Cardiac muscle cell (in vitro differentiated cells and primary cell): ENCODE measurements around the gene NOCT. TPM values are rescaled to one million over a fixed set of nuclear protein-coding genes. Genes with fewer than 3 reads are reported as not detected.
"Not testable (repeated sequence)": the region's sequence is repeated elsewhere in the genome, so short reads cannot be mapped to it uniquely, and the experiment has no call there.

Experiments
- DNase-seq, 2 donors: peaks; one replicate each; pipeline versions ENCODE4 v3.0.0 to v3.0.0-alpha.2; 2010 to 2017; ENCODE audit warnings: low read depth in 1 of 2, low spot score in 1 of 2
- H3K27ac ChIP-seq: fragments of 200-600 bp; sonication (generic); 2 replicates; pipeline ENCODE4 v1.5.1; 2016
- H3K27me3 ChIP-seq: fragments of 200-600 bp; sonication (generic); 2 replicates; pipeline ENCODE4 v1.6.0; 2016; ENCODE audit warnings: control low read depth
- H3K36me3 ChIP-seq: fragments of 200-600 bp; sonication (generic); 2 replicates; pipeline ENCODE4 v1.5.1; 2016; ENCODE audit warnings: control low read depth
- H3K4me1 ChIP-seq: fragments of 200-600 bp; sonication (generic); 2 replicates; pipeline ENCODE4 v1.8.1; 2017; ENCODE audit warnings: low read depth, mild to moderate bottlenecking, mixed run types
- H3K4me3 ChIP-seq: fragments of 200-600 bp; sonication (generic); 2 replicates; pipeline ENCODE4 v1.5.1; 2016; ENCODE audit warnings: mild to moderate bottlenecking
- H3K9me3 ChIP-seq: fragments of 200-600 bp; sonication (generic); 2 replicates; pipeline ENCODE4 v1.5.1; 2017; ENCODE audit warnings: low read depth, mild to moderate bottlenecking, control low read depth
- polyA plus RNA-seq: library from polyadenylated mRNA; unstranded; fragments of >200 nt; fragmentation: Nextera tagmentation; extraction: Ambion mirVana; gene quantifications from 2 replicates; pipeline ENCODE4 v1.2.1, GENCODE V29; 2016
- total RNA-seq: library from RNA; depleted of rRNA; stranded (reverse); fragments of >200 nt; gene quantifications from 2 replicates; pipeline ENCODE4 v1.2.3, GENCODE V29; 2016
- TF ChIP-seq, protein P1 (sequence below): IDR thresholded peaks from 2 replicates; pipeline ENCODE4 v1.5.1; 2012; ENCODE audit warnings: low read depth, mild to moderate bottlenecking, low read length

Gene NOCT
- total and polyA plus RNA-seq, 2 experiments from 2014 or later: 2.5 to 11.1 TPM

DNA sequence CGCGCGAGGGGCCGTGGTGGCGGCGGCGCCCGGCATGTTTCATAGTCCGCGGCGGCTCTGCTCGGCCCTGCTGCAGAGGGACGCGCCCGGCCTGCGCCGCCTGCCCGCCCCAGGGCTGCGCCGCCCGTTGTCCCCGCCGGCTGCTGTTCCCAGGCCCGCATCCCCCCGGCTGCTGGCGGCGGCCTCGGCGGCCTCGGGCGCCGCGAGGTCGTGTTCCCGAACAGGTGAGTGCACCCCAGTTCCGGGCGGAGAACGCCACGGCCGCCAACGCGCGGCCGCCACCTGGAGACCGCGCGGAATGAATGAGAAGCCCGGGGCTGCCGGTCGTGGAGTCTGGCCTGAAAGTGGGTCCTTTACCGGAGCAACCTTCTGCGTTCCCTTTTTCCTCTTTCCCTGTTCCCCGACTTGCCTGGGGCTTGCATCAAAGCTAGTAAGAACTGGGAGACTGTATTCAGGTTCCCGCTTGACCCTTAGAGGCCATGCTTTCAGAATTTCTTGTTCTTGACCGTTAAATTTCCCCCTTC is 429 bp downstream of the NOCT start:
- peak; percentile 36 to 61 for DNase-seq
- no peaks in the 10 kb centered on the region for H3K36me3 ChIP-seq
- peaks cover 13% of the 10 kb centered on the region for H3K4me1 ChIP-seq
- no peaks in the 10 kb centered on the region for H3K27me3 ChIP-seq
- no peaks in the 10 kb centered on the region for H3K9me3 ChIP-seq
- H3K27ac ChIP-seq: peak overlapping the region; percentile 100
- TF ChIP-seq, protein P1, sequence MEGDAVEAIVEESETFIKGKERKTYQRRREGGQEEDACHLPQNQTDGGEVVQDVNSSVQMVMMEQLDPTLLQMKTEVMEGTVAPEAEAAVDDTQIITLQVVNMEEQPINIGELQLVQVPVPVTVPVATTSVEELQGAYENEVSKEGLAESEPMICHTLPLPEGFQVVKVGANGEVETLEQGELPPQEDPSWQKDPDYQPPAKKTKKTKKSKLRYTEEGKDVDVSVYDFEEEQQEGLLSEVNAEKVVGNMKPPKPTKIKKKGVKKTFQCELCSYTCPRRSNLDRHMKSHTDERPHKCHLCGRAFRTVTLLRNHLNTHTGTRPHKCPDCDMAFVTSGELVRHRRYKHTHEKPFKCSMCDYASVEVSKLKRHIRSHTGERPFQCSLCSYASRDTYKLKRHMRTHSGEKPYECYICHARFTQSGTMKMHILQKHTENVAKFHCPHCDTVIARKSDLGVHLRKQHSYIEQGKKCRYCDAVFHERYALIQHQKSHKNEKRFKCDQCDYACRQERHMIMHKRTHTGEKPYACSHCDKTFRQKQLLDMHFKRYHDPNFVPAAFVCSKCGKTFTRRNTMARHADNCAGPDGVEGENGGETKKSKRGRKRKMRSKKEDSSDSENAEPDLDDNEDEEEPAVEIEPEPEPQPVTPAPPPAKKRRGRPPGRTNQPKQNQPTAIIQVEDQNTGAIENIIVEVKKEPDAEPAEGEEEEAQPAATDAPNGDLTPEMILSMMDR: no peak
- H3K4me3 ChIP-seq: peak overlapping the region; percentile 72

DNA sequence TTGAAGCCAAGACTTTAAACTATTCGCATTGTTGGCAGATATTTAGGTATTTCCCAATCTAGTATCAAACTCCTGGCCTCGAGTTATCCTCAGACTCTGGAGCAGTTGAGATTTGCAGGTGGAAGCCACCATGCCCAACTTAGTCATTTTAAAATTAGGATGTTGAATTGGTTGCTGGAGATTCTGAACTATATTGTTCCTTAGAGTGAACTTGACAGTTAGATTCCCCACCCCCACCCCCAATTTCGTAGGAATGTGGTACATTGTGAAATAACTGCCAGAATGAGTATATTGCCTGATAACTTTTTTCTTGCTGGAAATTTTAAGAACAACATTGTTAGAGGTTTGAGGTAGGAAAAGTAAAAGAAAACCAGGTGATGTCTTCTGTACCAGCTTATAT is 2.3 kb downstream of the NOCT start:
- peak in 1 of 2 donors; percentile 57 for DNase-seq
- no peaks in the 10 kb centered on the region for H3K36me3 ChIP-seq
- peaks cover 13% of the 10 kb centered on the region for H3K4me1 ChIP-seq
- TF ChIP-seq, protein P1: no peak
- H3K9me3 ChIP-seq: no peaks in the 10 kb centered on the region
- H3K4me3 ChIP-seq: no peak overlapping the region
- H3K27ac ChIP-seq: no peak overlapping the region
- no peaks in the 10 kb centered on the region for H3K27me3 ChIP-seq

DNA sequence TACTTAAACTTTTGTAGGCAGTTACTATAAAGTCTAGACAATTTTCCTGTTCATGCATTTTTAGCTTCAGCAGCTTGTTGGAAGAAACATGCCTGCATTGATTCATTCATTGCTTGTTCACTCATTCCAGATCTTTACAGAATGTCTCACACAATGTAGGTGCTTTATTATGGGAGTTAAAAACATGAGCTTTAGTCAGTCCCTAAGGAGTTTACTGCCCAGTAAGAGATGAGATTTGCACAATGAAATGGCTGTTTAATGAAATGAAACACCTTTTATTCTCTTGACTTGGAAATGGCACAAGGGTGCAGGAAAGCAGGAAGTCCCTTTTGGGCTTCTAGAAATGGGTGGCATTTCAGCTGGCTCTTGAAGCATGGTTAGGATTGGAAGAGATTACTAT is 2.9 kb downstream of the NOCT start:
- peaks cover 13% of the 10 kb centered on the region for H3K4me1 ChIP-seq
- H3K27ac ChIP-seq: no peak overlapping the region
- no peak overlapping the region for H3K4me3 ChIP-seq
- TF ChIP-seq, protein P1: no peak
- DNase-seq: no peak
- no peaks in the 10 kb centered on the region for H3K27me3 ChIP-seq
- no peaks in the 10 kb centered on the region for H3K36me3 ChIP-seq
- H3K9me3 ChIP-seq: no peaks in the 10 kb centered on the region

DNA sequence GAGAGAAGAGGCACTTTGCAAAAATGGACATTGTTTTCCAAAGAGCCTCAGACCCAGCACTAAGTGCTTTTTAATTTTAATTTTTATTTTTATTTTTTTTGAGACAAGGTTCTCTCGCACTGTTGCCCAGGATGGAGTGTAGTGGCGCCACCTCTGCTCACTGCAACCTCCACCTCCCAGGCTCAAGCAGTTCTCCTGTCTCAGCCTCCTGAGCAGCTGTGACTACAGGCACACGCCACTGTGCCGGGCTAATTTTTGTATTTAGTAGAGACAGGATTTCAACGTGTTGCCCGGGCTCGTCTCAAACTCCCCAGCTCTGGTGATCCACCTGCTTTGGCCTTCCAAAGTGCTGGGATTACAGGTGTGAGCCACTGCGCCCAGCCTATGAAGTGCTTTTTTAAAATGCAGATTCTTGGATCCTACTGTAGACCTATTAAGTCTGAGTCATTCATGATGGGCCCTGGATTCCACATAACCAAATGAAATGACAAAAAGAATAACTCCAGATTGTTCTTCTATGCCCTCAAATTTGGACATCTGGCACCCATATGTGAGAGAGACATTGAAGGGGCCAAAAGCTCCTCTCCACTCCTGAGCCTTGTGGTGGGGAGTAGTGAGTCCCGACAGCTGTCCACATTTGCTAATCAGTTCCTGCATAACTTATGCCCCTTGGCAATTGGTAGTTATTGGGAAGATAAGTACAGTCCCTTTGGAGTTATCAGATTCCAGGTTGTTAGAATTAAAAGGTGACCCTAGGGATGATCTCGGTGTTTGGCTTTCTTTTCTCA is 3.6 kb downstream of the NOCT start:
- H3K4me3 ChIP-seq: no peak overlapping the region
- DNase-seq: no peak
- no peaks in the 10 kb centered on the region for H3K27me3 ChIP-seq
- no peaks in the 10 kb centered on the region for H3K9me3 ChIP-seq
- H3K4me1 ChIP-seq: peaks cover 13% of the 10 kb centered on the region
- TF ChIP-seq, protein P1: no peak
- H3K27ac ChIP-seq: no peak overlapping the region
- H3K36me3 ChIP-seq: no peaks in the 10 kb centered on the region

DNA sequence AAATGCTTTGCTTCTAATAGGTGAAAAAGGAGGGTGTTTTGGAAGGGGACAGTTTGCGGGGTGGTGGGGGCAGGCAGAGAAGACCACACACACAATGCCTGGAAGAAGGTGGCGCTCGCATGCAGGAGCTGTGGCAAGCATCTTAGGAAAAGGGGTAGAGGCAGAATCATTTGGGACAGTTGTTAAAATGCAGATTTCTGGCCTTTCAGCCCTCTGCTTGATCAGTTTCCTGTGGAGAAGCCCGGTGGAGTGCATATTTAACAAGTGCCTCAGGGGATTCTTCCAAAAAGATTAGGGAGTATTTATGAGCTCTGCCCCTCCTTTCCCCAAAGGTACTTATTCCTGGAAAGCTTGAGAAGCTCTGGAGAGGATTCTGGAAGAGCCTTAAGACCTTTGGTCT is 4.8 kb downstream of the NOCT start:
- Histone ChIP-seq H3K9me3 (no peaks in the 10 kb centered on the region), H3K4me3 (no peak overlapping the region), H3K4me1 (peaks cover 6% of the 10 kb centered on the region), H3K27me3 (no peaks in the 10 kb centered on the region), H3K36me3 (no peaks in the 10 kb centered on the region), H3K27ac (no peak overlapping the region)
- TF ChIP-seq, protein P1: no peak
- no peak for DNase-seq

DNA sequence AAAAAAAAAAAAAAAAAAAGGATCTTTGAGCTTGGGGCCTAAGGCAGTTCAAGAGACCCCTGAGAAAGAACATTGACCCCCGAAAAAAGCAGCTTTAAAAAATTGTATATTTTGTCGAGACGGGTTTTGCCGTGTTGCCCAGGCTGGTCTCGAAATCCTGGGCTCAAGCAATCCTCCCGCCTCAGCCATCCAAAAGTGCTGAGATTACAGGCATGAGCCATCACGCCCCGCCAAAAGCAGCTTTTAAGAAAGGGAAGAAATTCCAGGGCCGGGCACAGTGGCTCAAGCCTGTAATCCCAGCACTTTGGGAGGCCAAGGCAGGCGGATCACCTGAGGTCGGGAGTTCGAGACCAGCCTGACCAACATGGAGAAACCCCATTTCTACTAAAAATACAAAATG is 5.5 kb downstream of the NOCT start:
- not testable (repeated sequence) for DNase-seq, H3K9me3 ChIP-seq, H3K27me3 ChIP-seq, H3K4me3 ChIP-seq, H3K36me3 ChIP-seq, H3K27ac ChIP-seq, H3K4me1 ChIP-seq
